Inflammatory macrophage treated with lipopolysaccharide for 1 hour (primary cell): ENCODE data around the gene MEF2C.
"Not testable (repeated sequence)": the region's sequence is repeated elsewhere in the genome, so short reads cannot be mapped to it uniquely, and the experiment has no call there.

ENCODE experiments used
- DNase-seq, 2 donors: peaks; one replicate each; pipeline ENCODE4 v3.0.0-alpha.2; 2020 to 2022

Gene MEF2C

DNA sequence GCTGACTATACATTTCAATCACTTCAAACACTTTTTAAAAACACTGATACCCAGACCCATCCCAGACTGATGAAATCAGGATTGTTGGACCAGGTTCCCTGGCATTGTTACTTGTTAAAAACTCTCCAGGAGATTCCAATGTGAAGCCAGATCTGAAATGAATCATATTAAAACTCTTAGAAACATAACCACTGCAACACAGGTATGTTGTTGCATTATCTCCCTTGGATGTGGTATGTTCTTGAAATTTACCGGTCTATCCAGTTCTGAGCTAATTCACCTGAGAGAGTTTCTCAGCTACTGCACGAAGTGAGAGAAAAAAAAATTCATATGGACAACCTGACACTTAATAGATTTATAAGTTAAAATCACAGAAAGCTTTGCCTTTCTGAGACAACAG is 21.8 kb downstream of the MEF2C start:
- DNase-seq, result no peak

- DNase-seq, result no peak
These were observed 22.5 kb downstream of the MEF2C start for GRCh38 chr5:88860501-88860900.

DNA sequence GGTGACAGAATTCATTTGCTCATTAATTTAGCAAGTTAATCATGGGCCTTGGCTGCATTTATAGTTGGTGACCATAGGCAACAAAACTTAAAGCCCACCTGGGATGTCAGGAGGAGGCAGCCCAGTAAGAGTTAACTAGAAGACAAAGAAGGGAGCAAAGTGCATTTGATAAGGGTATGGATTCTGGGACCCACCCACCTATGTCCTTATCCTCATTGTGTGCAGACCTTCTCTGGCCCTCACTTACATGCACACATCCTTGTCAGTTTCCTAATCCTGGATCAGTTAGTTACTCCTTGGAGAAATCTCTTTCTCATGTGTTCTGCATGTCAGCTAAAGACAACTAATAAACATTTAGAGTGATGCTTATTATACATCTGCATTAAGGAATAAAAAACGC is 24.6 kb downstream of the MEF2C start:
- DNase-seq, result no peak

GRCh38 chr5:88856381-88856780 is 26.6 kb downstream of the MEF2C start:
- DNase-seq, result not testable (repeated sequence)

- no peak for DNase-seq
These were observed 28.2 kb downstream of the MEF2C start for GRCh38 chr5:88854769-88855168.

DNA sequence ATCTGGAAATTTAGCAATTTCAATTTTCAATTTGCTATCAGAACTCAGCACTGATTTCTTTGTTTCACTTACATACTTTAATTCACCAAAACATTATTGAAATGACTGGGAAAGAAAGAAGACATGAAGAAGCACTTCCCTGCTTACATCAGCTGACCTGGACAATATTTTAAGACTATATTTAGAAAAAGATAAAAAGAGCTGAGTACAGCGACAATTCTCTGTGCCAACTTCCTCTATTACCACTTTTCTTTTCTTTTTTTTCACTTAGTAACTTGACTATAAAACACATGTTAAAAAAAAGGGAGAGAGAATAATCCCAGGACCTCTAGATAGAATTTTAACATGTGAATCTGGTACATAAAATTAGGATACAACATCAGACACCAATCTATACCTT is 35.6 kb downstream of the MEF2C start:
- peak in 1 of 2 donors; percentile 17 for DNase-seq

DNA sequence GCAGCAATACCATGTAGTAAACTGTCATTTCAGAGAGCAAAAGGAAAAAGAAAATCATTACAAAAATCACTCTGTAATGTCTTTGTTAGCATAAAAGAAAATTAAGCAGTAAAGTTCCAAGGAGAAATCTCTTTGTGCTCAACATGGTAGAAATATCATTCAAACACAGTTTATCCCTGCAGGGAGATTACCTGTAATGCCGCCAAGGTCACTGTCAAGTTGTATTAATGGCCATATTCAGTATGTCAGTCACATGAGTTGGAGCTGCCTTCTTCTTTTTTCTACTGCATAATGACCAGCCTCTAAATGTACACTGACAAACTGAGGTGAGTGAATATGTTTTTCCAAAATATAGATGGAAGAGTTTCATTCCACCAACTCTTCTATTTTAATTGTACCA is 36.5 kb downstream of the MEF2C start:
- DNase-seq, result no peak

DNA sequence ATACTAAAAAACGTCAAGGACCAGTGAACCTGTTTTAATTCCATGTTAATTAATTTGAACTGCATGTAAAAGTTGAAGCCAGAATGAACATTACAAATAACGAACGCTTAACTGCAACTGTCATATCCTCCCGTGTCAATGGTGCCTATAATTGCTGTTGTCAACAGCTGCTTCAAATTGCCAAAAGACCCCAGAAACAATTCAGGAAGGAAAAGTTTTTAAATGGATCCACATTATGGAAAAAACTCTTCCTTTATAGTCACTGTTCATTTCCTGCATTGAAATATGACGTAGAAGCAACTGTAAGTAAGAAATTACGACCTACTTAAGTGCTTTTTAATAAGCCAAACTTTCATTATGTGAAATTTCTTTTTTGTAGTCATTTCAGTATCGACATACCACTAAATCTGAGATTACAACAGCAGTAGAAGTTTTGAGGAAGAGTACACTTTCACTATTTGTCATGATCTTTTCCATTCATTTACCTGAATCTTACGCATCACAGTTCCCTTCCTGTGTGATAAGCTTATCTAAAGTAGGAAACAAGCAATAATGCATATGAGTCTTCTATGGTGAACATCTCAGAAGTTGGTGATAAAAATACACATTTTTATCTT is 37.8 kb downstream of the MEF2C start:
- no peak for DNase-seq

- no peak for DNase-seq
These were observed 40.2 kb downstream of the MEF2C start for GRCh38 chr5:88842784-88843183.

DNA sequence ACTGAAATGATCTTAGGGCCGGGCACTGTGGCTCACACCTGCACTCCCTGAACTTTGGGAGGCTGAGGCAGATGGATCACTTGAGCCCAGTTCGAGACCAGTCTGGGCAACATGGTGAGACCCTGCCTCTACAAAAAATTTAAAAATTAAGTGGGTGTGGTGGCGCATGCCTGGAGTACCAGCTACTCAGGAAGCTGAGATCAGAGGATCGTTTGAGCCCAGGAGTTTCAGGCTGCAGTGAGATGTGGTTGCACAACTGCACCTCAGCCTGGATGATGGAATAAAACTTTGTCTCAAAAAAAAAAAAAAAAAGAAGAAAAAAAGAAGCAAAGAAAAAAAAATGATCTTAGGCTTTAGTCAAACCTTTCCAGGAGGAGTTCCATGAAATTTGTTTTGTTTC is 41.8 kb downstream of the MEF2C start:
- no peak for DNase-seq

- no peak for DNase-seq
These were observed 42.5 kb downstream of the MEF2C start for GRCh38 chr5:88840495-88840894.

GRCh38 chr5:88839238-88839637 is 43.7 kb downstream of the MEF2C start:
- no peak for DNase-seq

DNA sequence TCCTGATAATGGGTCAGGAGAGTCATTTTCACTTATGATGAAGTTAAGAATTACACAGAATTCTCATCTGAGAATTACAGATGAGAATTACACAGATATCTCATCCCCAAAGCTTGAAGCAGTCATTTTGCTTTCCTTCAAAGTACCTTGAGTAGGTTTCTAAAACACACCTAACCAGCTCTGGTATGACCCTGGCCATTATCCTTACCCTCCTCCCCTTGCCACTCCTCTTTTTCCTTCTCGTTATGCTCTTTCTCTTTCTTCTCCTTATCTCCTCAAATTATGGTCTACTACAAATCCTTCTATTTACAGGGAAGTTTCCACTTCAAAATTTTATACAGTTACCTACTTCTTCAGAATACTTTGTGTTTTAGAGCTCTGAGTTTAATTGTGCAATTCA is 44.5 kb downstream of the MEF2C start:
- no peak for DNase-seq

- DNase-seq, result no peak
These were observed 45.2 kb downstream of the MEF2C start for GRCh38 chr5:88837817-88838216.

DNA sequence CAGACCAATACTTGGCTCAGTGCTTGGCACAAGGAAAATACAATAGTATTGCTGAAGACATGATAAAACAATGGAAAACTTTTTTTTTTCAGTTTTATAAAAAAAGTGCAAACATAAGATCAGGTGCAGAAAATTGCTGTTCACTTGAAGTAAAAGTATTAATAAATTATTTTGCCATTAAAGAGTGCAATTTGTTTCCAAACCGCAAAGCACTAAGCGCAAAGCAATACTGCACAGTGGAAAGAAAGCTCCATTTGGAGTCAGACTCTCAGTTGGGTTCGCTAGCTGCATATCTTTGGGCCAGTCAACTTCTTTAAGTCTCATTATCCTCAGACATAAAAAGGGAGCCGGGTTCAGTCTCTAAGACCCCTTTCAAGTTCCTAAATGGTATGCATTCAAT is 45.8 kb downstream of the MEF2C start:
- DNase-seq, result no peak

- DNase-seq, result no peak
These were observed 46.7 kb downstream of the MEF2C start for GRCh38 chr5:88836195-88836838.

- DNase-seq, result no peak
These were observed 48.5 kb downstream of the MEF2C start for GRCh38 chr5:88834499-88834898.

DNA sequence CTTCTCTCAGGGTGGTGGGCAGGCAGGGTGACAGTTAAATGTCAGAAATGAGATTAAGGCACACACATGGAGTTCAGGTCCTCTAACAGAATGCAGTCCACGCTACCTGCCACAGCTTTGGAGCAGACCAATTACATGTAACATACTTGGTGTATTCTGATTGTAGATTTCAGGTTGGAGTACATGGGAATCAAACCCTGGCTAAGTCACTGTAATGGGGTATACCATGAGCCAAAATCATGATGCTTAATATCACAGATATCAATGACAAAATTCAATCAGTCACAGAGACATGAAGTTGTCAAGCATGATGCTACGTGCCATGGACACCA is 48.9 kb downstream of the MEF2C start:
- no peak for DNase-seq

GRCh38 chr5:88833371-88834130 is 49.4 kb downstream of the MEF2C start:
- peak; percentile 18 to 24 for DNase-seq

GRCh38 chr5:88831816-88832215 is 51.2 kb downstream of the MEF2C start:
- DNase-seq, result no peak

GRCh38 chr5:88830567-88830966 is 52.4 kb downstream of the MEF2C start:
- no peak for DNase-seq

DNA sequence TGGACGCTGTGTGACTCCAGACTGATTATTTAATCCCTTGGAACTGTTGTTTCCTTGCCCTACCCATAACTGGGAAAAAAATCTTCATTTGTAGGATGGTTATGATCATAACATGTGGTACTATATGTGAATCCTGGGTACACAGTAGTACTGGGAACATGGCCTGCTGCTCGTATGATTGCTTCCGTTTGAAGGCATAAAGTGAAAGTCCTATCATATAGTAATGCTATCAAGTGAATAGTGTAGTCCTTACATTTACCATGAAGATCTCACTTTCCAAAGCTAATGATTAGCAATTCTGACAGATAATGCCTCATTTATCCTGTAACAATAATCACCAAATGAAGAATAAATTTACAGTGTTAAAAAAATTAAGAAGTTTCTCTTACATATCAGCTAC is 53.2 kb downstream of the MEF2C start:
- DNase-seq, result peak in 1 of 2 donors; percentile 12

GRCh38 chr5:88829054-88829453 is 53.9 kb downstream of the MEF2C start:
- DNase-seq, result peak; percentile 72 to 73

DNA sequence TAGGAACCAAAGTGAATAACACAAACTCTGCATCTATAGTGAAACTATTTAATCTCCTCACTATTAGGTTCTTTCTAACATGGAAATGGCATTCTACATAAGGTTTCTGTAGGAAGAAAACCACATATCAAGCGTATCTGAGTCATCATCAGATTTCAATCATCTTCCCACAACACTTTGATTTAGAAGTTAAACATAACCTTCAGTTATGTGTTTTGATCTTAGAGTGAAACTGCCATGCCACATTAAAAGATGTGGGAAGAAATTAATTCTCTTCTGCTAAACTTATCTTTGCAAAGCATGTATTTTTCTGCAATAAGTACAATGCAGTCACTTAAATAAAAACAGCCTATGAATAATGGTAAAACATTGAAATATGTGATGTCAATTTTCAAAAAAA is 55.0 kb downstream of the MEF2C start:
- DNase-seq, result peak; percentile 53 to 57
